Testis (tissue), 2 donors: ENCODE results near the gene CNNM1.

Experiments used
- POLR2A ChIP-seq: fragments of 450-650 bp; IDR thresholded peaks from one replicate; pipeline ENCODE4 v1.6.1; 2017; ENCODE audit warnings: antibody characterized with exemption, mild to moderate bottlenecking, moderate library complexity
- TF ChIP-seq, protein P1 (sequence below), 3 experiments: fragments of 450-650 bp in 2 of 3; fragments of 200-600 bp in 1 of 3; sonication (generic) in 1 of 3; IDR thresholded peaks; one replicate each; pipeline ENCODE4 v1.5.1; 2016 to 2019; ENCODE audit warnings: antibody characterized with exemption in 3 of 3, mild to moderate bottlenecking in 2 of 3, moderate library complexity in 1 of 3

DNA sequence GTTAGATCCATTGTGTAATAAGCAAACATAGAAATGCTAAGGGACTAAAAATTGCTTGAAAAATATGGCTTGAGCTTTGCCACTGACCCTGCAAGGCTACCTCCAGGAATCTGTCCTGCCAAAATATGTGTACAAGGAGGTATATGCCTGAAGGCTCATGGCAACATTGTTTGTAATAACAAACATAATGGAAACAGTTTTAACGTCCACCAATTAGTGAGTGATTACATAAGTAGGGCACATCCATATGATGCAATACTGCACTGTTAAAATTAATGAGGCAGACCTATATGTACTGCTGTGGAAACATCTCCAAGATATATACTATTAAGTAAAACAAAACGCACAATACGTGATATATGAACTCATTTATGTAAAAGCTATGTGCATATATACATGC lies 114.3 kb downstream of the CNNM1 start:
- TF ChIP-seq, protein P1, sequence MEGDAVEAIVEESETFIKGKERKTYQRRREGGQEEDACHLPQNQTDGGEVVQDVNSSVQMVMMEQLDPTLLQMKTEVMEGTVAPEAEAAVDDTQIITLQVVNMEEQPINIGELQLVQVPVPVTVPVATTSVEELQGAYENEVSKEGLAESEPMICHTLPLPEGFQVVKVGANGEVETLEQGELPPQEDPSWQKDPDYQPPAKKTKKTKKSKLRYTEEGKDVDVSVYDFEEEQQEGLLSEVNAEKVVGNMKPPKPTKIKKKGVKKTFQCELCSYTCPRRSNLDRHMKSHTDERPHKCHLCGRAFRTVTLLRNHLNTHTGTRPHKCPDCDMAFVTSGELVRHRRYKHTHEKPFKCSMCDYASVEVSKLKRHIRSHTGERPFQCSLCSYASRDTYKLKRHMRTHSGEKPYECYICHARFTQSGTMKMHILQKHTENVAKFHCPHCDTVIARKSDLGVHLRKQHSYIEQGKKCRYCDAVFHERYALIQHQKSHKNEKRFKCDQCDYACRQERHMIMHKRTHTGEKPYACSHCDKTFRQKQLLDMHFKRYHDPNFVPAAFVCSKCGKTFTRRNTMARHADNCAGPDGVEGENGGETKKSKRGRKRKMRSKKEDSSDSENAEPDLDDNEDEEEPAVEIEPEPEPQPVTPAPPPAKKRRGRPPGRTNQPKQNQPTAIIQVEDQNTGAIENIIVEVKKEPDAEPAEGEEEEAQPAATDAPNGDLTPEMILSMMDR (IDR thresholded peaks at IDR 0.05): no peak
- no peak for TF ChIP-seq POLR2A
